Left lung (tissue), 10 donors: ENCODE results near the gene RNF43. TPM values are rescaled to one million over a fixed set of nuclear protein-coding genes. Genes with fewer than 3 reads are reported as not detected.

Source experiments
- ATAC-seq: fragments of 200-7000 bp; cut with Tn5 transposase; one replicate; pipeline ENCODE4 v1.9.1; 2020; ENCODE audit warnings: moderate library complexity
- DNase-seq, 4 donors: peaks; one replicate each; pipeline ENCODE4 v3.0.0-alpha.2; 2013 to 2020
- H3K27ac ChIP-seq, 2 donors: fragments of 200-600 bp; sonication (generic) in 1 of 2; one replicate each; pipeline versions ENCODE4 v1.5.0 to v1.8.0; 2020 to 2021
- H3K27me3 ChIP-seq, 2 donors: fragments of 200-600 bp; sonication (generic) in 1 of 2; one replicate each; pipeline versions ENCODE4 v1.5.0 to v1.8.0; 2020 to 2021
- H3K36me3 ChIP-seq, 2 donors: fragments of 200-600 bp; sonication (generic) in 1 of 2; one replicate each; pipeline versions ENCODE4 v1.5.0 to v1.8.0; 2020 to 2021
- H3K4me1 ChIP-seq, 2 donors: fragments of 200-600 bp; one replicate each; pipeline ENCODE4 v1.8.0; 2021
- H3K4me3 ChIP-seq, 2 donors: fragments of 200-600 bp; sonication (generic) in 1 of 2; one replicate each; pipeline versions ENCODE4 v1.5.0 to v1.8.0; 2020 to 2021; ENCODE audit warnings: mild to moderate bottlenecking in 1 of 2
- H3K9me3 ChIP-seq, 2 donors: fragments of 200-600 bp; sonication (generic) in 1 of 2; one replicate each; pipeline versions ENCODE4 v1.5.0 to v1.8.0; 2020 to 2021
- CTCF ChIP-seq, 2 donors: fragments of 200-600 bp; sonication (generic) in 1 of 2; IDR thresholded peaks; one replicate each; pipeline versions ENCODE4 v1.5.0 to v1.8.0; 2021; ENCODE audit warnings: antibody characterized with exemption in 2 of 2
- intact Hi-C, 2 donors: fragments of 100-400 bp; cut with DNase I; formaldehyde crosslinking; loops; one replicate each; pipeline versions ENCODE4 v1.11.2 to v1.14.2; 2022
- polyA plus RNA-seq, 6 donors: library from polyadenylated mRNA; unstranded; fragments of 120-200 nt; gene quantifications; one replicate each; pipeline ENCODE4 v1.2.1, GENCODE V29; 2013; ENCODE audit not compliant: insufficient read length in 6 of 6
- total RNA-seq, 2 donors: library from RNA; stranded (reverse); fragmentation: NEBNext Ultra II Directional; extraction: Animal tissue kit (Norgen Biotek cat#: 25700); gene quantifications; one replicate each; pipeline ENCODE4 v1.2.1, GENCODE V29; 2021
- donor health status: DM: no; HTN: yes; CAD: no.
- donor health status: DM: no; HTN: no; CAD: no.

The RNF43 gene
- total and polyA plus RNA-seq, 8 donors = 6.8 to 55.8 (median 36.0) TPM

GRCh38 chr17:58394534-58395223 lies 22.7 kb downstream of the RNF43 start:
- H3K27ac ChIP-seq = no peak overlapping the region
- H3K9me3 ChIP-seq = no peaks in the 10 kb centered on the region
- DNase-seq = no peak
- no peak for TF ChIP-seq CTCF (IDR thresholded peaks at IDR 0.05)
- intact Hi-C loops = no loop called here
- no peaks in the 10 kb centered on the region for H3K4me1 ChIP-seq
- no peaks in the 10 kb centered on the region for H3K36me3 ChIP-seq
- H3K4me3 ChIP-seq = no peak overlapping the region
- peak; percentile 34 for ATAC-seq
- no peaks in the 10 kb centered on the region for H3K27me3 ChIP-seq

DNA sequence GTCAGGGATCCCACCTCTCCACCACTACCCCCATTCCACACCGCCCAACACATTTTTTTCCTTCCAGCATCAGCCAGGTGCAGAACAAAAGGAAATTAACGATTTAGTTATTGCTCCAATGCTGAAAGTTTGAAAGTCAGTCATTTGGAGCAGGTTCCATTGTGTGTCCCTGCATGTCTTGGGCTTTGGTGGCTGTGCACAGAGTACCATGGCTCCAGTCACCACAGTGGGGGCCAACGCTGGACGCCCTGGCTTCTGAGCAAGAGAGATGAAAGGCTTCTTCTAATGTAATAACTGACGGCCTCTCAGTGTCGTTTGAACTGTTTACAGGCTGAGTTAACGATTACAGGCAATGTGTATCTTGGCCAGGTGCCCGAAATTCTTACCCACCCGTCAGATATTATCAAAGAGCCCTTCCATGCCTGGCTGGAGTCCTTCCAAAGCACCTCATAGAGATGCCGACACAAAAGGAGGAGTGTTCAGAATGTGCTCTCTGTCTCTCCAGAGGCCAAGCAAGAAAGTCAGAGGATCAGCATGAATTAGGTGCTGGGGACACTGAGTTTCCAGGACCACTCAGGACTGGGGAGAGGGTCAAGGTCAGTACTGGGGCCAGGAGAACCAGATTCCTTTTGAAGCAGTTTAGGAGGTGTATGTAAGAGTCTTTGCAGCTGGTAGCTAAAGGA lies 25.9 kb downstream of the RNF43 start:
- no peak overlapping the region for H3K4me3 ChIP-seq
- intact Hi-C loops = no loop called here
- ATAC-seq (peak; percentile 84), DNase-seq (peak in 3 of 4 donors; percentile 81 to 85 (median 82))
- H3K36me3 ChIP-seq = no peaks in the 10 kb centered on the region
- no peaks in the 10 kb centered on the region for H3K27me3 ChIP-seq
- H3K4me1 ChIP-seq = peaks cover 4 to 10% of the 10 kb centered on the region in 2 donors
- no peak overlapping the region for H3K27ac ChIP-seq
- no peaks in the 10 kb centered on the region for H3K9me3 ChIP-seq
- no peak for TF ChIP-seq CTCF (IDR thresholded peaks at IDR 0.05)

DNA sequence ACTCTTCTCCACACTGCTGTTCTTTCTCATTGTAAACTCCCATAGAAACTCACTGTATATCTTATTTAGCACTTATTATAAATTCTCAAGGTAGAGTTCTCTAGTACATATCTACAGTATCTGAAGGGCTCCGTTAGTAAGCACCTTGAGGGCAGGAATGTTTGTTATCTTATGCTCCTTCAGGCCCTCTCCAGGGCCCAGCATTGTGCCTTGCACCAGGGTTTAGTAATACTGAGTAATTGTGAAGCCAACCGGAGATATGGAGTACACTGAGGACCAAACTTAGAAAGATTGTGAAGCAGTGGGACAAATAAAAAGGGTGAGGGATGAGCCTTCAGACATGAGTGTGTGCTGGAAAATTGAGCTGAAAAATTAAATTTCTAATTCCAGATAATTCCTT lies 26.4 kb downstream of the RNF43 start:
- DNase-seq (no peak), ATAC-seq (no peak)
- TF ChIP-seq CTCF (IDR thresholded peaks at IDR 0.05) = no peak
- intact Hi-C loops = no loop called here
- Histone ChIP-seq H3K27me3 (no peaks in the 10 kb centered on the region), H3K4me3 (no peak overlapping the region), H3K4me1 (peaks cover 4 to 10% of the 10 kb centered on the region in 2 donors), H3K27ac (no peak overlapping the region), H3K9me3 (no peaks in the 10 kb centered on the region), H3K36me3 (no peaks in the 10 kb centered on the region)

DNA sequence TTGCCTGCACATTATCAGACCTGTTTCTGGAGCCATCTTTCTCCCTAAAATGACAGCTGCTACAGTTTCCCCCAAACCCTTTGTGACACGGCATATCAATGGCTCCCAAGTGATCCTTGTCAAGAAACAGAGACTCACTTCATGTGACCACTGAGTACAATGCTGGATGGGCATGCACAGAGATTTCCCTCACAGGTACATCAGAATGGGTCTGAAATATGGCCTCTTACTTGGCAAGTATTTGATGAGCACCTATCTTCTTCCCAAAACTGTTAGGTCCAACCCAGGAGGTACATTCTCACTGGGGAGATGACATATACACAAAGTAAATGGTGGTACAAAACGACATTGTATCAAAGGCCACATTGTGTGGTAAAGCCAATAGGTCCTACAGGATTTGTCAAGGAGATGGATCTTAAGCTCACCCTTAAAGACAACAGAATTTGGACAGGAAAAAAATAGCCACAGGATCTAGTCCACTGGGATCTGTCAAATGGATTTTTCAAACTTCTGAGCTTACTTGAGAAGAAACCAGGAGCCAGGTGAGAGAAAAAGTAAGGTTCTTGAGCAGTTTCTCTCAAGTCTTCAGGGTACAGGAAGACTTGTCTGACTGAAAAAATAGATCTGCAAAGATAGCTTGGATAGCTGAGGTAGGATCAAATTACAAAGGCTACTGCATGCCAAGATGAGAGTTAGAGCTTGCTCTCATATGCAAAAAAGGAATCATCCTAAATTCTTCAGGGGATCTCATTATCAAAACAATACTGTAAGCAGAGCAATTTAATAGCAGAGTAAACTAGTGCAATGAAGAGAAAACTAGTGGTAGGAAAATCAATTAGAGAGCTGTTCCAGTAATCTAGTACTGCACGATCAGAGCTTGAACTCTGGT lies 28.8 kb downstream of the RNF43 start:
- no peaks in the 10 kb centered on the region for H3K27me3 ChIP-seq
- ATAC-seq (no peak), DNase-seq (no peak)
- peaks cover 10 to 16% of the 10 kb centered on the region in 2 donors for H3K4me1 ChIP-seq
- no peak for TF ChIP-seq CTCF (IDR thresholded peaks at IDR 0.05)
- H3K9me3 ChIP-seq = no peaks in the 10 kb centered on the region
- H3K27ac ChIP-seq = no peak overlapping the region
- no peaks in the 10 kb centered on the region for H3K36me3 ChIP-seq
- intact Hi-C loops = no loop called here
- no peak overlapping the region for H3K4me3 ChIP-seq

DNA sequence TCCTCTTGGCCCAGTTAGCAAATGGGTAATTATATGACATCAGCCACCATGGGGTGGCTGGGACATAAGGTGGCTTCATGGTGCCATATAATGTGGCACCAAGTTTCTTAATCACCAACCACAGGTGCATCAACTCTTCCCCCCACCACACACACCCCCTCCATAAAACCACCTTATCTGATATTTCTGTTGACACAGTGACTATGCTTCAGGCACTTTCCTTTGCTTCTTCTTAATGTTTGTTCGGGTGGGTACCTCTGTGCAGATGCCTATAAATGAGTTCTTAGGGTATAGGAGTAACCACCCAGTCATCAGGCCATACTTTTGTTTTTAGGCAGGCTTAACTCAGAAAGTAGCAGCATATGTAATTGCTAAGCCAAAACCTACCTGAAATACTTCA lies 29.5 kb downstream of the RNF43 start:
- no peak for DNase-seq

More for the DNA sequence above, 29.5 kb downstream of the RNF43 start:
- no peaks in the 10 kb centered on the region for H3K9me3 ChIP-seq
- H3K4me3 ChIP-seq = no peak overlapping the region
- H3K4me1 ChIP-seq = peaks cover 10 to 16% of the 10 kb centered on the region in 2 donors
- H3K27ac ChIP-seq = no peak overlapping the region
- intact Hi-C loops = no loop called here
- H3K27me3 ChIP-seq = no peaks in the 10 kb centered on the region
- no peak for TF ChIP-seq CTCF (IDR thresholded peaks at IDR 0.05)
- no peaks in the 10 kb centered on the region for H3K36me3 ChIP-seq
- ATAC-seq = peak; percentile 43
